Measurements from ENCODE around the gene FAM81B. TPM values are rescaled to one million over a fixed set of nuclear protein-coding genes. Genes with fewer than 3 reads are reported as not detected.

The FAM81B gene
- total RNA-seq, 1 donor from 2014 or later: 2.4 TPM

DNA sequence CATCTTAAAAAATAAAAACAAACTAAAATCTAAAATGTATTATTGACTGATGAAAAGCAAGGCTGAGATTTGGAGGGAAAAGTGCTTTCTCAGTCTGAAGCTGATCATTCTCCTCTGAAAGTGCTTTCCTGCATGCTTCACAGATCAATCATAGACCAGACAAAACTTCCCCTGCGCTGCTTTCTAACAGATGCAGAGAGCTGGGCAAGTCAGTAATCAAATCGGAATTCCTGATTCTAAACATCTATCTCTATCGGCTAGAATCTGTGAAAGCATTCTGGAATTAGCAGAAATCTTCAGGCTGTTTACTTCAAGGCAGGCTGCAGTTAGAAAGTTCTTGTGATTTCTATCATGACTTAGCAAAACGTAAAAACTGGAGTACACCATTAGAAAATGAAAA is 15.6 kb upstream of the FAM81B start:
- Mint-ChIP-seq H3K36me3 (peaks cover 15% of the 10 kb centered on the region), H3K4me3 (peak overlapping the region; percentile 42), H3K27ac (peak overlapping the region; percentile 22), H3K9me3 (peaks cover 14% of the 10 kb centered on the region), H3K27me3 (no peaks in the 10 kb centered on the region), H3K4me1 (ENCODE audit: unreplicated experiment) (no peaks in the 10 kb centered on the region)
- TF ChIP-seq, protein P1, sequence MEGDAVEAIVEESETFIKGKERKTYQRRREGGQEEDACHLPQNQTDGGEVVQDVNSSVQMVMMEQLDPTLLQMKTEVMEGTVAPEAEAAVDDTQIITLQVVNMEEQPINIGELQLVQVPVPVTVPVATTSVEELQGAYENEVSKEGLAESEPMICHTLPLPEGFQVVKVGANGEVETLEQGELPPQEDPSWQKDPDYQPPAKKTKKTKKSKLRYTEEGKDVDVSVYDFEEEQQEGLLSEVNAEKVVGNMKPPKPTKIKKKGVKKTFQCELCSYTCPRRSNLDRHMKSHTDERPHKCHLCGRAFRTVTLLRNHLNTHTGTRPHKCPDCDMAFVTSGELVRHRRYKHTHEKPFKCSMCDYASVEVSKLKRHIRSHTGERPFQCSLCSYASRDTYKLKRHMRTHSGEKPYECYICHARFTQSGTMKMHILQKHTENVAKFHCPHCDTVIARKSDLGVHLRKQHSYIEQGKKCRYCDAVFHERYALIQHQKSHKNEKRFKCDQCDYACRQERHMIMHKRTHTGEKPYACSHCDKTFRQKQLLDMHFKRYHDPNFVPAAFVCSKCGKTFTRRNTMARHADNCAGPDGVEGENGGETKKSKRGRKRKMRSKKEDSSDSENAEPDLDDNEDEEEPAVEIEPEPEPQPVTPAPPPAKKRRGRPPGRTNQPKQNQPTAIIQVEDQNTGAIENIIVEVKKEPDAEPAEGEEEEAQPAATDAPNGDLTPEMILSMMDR (conservative IDR thresholded peaks at IDR 0.05): no peak
- DNase-seq (ENCODE audit: extremely low spot score, unreplicated experiment): no peak

DNA sequence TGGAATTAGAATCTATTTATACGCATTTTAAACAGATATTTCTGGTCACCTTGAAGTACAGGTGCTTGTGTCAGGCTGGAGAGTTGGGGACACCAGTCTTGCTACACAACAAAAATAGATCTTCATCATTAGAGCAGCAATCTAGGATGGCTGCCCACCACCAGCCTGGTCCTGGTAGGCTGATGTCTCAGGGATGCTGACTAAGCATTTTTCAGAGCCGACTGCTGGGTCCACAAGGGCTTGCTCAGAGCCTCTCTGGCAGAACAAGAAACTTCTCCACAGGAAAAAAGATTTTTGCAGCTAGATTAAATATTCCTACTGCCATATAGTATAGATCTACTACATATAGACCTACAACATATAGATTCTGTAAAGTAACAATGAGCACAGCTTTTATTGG is 12.0 kb upstream of the FAM81B start:
- H3K36me3 Mint-ChIP-seq: peaks cover 9% of the 10 kb centered on the region
- no peak for DNase-seq (ENCODE audit: extremely low spot score, unreplicated experiment)
- H3K27me3 Mint-ChIP-seq: no peaks in the 10 kb centered on the region
- TF ChIP-seq, protein P1 (conservative IDR thresholded peaks at IDR 0.05): no peak
- H3K9me3 Mint-ChIP-seq: peaks cover 13% of the 10 kb centered on the region
- H3K4me3 Mint-ChIP-seq: no peak overlapping the region
- H3K27ac Mint-ChIP-seq: no peak overlapping the region
- H3K4me1 Mint-ChIP-seq (ENCODE audit: unreplicated experiment): peaks cover 14% of the 10 kb centered on the region

DNA sequence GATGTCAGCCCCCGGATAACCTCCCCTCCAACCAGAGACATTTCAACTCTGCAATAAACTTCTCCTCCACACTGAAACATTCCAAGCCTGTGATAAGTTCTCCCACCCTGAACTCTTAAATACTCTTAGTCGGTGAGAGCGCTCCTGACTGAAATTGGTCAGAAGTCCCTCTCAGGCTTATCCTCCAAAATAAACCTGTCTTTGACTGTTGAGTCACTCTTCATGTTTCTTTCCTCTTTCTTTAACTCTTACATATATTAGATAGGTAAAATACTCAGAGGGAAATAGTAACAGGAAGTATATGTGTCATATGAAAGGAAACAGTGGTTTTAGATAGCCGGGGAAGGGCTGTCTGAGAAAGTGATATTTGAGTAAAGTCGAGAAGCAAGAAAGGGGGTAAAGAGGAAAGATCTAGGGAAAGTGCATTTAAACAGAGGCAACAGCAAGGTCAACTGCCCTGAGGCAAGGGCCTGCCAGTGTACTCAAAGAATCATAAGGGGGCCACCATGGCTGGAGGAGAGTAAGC is 11.0 kb upstream of the FAM81B start:
- peaks cover 13% of the 10 kb centered on the region for H3K9me3 Mint-ChIP-seq

DNA sequence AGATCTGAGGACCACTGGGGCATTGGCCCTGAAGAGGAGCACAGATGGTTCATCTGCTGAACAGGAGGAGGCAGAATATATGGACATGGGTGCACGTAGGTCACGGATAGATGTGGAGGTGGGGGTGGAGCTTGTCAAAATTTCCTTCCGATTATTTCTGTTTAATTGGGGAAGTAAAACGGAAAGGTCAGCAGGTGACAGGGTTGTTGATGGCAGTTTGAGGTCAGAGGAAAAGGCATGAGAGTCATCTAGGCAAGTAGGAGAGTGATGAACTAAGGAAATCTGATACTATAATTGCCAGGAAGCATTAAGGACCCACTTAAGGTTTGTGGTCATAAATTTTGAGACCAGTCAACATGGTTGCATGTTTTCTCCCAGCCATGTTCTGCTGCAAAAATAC is 8.4 kb upstream of the FAM81B start:
- H3K4me3 Mint-ChIP-seq: peak overlapping the region; percentile 19
- peaks cover 13% of the 10 kb centered on the region for H3K9me3 Mint-ChIP-seq
- H3K27ac Mint-ChIP-seq: peak overlapping the region; percentile 1
- DNase-seq (ENCODE audit: extremely low spot score, unreplicated experiment): no peak
- no peaks in the 10 kb centered on the region for H3K27me3 Mint-ChIP-seq
- TF ChIP-seq, protein P1 (conservative IDR thresholded peaks at IDR 0.05): no peak
- peaks cover 14% of the 10 kb centered on the region for H3K4me1 Mint-ChIP-seq (ENCODE audit: unreplicated experiment)
- H3K36me3 Mint-ChIP-seq: peaks cover 6% of the 10 kb centered on the region

More for the DNA sequence above, 11.0 kb upstream of the FAM81B start:
- Mint-ChIP-seq H3K36me3 (peaks cover 6% of the 10 kb centered on the region), H3K27me3 (no peaks in the 10 kb centered on the region), H3K4me1 (ENCODE audit: unreplicated experiment) (peaks cover 14% of the 10 kb centered on the region), H3K4me3 (no peak overlapping the region), H3K27ac (no peak overlapping the region)
- DNase-seq (ENCODE audit: extremely low spot score, unreplicated experiment): no peak
- TF ChIP-seq, protein P1 (conservative IDR thresholded peaks at IDR 0.05): no peak

DNA sequence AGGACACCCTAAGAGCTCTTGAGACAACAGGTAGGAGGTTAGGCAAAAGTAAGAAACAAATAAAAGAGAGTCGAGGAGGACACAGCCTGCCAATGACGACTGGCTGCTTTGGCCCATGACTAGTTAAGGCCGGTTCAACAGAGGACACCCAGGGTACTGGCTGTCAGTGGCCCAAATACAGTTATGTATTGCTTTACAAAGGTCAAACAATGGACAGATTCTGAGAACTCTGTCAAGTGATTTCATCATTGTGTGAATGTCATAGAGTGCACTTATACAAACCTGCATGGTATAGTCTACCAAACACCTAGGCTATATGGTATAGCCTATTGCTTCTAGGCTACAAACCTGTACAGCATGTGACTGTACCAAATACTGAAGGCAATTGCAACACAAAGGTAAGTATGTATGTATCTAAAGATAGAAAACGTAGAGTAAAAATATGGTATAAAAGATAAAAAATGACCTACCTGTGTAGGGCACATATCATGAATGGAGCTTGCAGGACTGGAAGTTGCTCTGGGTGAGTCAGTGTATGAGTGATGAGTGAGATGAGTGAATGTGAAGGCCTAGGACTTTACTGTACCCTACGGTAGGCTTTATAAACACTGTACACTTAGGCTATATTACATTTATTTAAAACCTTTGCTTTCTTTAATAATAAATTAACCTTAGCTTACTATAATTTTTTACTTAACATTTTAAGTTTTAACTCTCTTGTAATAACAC is 6.5 kb upstream of the FAM81B start:
- H3K36me3 Mint-ChIP-seq: peaks cover 6% of the 10 kb centered on the region
- H3K27me3 Mint-ChIP-seq: no peaks in the 10 kb centered on the region
- no peak overlapping the region for H3K27ac Mint-ChIP-seq
- TF ChIP-seq, protein P1 (conservative IDR thresholded peaks at IDR 0.05): no peak
- H3K9me3 Mint-ChIP-seq: peaks cover 13% of the 10 kb centered on the region
- peaks cover 14% of the 10 kb centered on the region for H3K4me1 Mint-ChIP-seq (ENCODE audit: unreplicated experiment)
- no peak overlapping the region for H3K4me3 Mint-ChIP-seq
- DNase-seq (ENCODE audit: extremely low spot score, unreplicated experiment): no peak
